ENCODE results near the gene MED27.

DNA sequence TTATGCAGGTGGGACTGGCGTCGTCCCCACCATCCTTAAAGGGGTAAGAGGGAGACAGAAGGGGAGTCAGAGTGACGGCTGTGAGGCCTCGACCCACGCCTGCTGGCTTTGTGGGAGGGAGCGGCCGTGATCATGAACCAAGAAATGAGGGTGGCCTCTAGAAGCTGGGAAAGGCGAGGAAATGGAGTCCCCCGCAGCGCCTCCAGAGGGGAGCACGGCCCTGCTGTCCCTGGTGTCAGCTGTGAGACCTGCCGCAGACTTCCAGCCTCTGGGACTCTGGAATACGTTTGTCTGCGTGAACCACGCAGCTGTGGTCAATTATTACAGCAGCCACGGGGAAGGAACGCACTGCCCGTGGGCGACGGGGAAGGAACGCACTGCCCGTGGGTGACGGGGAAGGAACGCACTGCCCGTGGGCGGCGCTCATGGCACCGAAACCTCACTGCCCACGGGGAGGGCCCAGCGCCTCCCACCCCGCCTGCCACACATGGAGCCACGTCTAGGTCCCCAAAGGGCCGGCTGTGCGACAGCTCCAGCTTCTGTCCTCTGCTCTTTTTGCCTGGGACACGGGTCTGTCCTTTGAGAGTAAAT, 231.0 kb downstream of the MED27 start:
- TF ChIP-seq, protein P1, sequence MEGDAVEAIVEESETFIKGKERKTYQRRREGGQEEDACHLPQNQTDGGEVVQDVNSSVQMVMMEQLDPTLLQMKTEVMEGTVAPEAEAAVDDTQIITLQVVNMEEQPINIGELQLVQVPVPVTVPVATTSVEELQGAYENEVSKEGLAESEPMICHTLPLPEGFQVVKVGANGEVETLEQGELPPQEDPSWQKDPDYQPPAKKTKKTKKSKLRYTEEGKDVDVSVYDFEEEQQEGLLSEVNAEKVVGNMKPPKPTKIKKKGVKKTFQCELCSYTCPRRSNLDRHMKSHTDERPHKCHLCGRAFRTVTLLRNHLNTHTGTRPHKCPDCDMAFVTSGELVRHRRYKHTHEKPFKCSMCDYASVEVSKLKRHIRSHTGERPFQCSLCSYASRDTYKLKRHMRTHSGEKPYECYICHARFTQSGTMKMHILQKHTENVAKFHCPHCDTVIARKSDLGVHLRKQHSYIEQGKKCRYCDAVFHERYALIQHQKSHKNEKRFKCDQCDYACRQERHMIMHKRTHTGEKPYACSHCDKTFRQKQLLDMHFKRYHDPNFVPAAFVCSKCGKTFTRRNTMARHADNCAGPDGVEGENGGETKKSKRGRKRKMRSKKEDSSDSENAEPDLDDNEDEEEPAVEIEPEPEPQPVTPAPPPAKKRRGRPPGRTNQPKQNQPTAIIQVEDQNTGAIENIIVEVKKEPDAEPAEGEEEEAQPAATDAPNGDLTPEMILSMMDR (IDR thresholded peaks at IDR 0.05; ENCODE audit: poor library complexity), result no peak
- TF ChIP-seq EZH2 (IDR thresholded peaks at IDR 0.05; ENCODE audit: borderline replicate concordance), result no peak

Data from hepatocyte (in vitro differentiated cells).